Panc1 (cell line): ENCODE data around the gene ENOX1. TPM values are rescaled to one million over a fixed set of nuclear protein-coding genes. Genes with fewer than 3 reads are reported as not detected.

ENCODE experiments used
- ATAC-seq: fragments of 200-7000 bp; cut with Tn5 transposase; 2 replicates; pipeline ENCODE4 v1.9.1; 2020; ENCODE audit warnings: mild to moderate bottlenecking, moderate library complexity
- BruUV-seq: library from RNA; stranded (reverse); fragments of 400-500 nt; replicated peaks from 2 replicates; lab custom pipeline; 2021; lab: Mats Ljungman, UMichigan
- CTCF ChIA-PET: fragments of 300-600 bp; sonication (Branson Sonifier 250); formaldehyde crosslinking; loops from one replicate; lab custom pipeline; 2022; ENCODE audit warnings: antibody characterized with exemption; lab: Charles Lee
- POLR2A ChIA-PET: fragments of 300-600 bp; sonication (Branson Sonifier 250); formaldehyde crosslinking; loops from one replicate; lab custom pipeline; 2022; ENCODE audit warnings: antibody characterized with exemption; lab: Charles Lee
- DNase-seq: peaks from one replicate; pipeline ENCODE4 v3.0.0-alpha.2; 2010; ENCODE audit warnings: low read depth, low spot score
- H3K27ac ChIP-seq: 2 replicates; pipeline ENCODE4 v1.5.1; 2011; ENCODE audit warnings: mild to moderate bottlenecking, low read length, inconsistent platforms
- H3K27me3 ChIP-seq: fragments of 200-500 bp; sonication (Bioruptor generic); 2 replicates; pipeline ENCODE4 v1.6.0; 2014; ENCODE audit warnings: low read length, inconsistent platforms; ENCODE audit not compliant: control insufficient read depth, insufficient read depth
- H3K36me3 ChIP-seq: fragments of 200-500 bp; sonication (Bioruptor generic); 2 replicates; pipeline ENCODE4 v1.5.1; 2014; ENCODE audit warnings: inconsistent platforms, mild to moderate bottlenecking, low read length, moderate library complexity; ENCODE audit not compliant: control insufficient read depth, insufficient read depth
- H3K4me1 ChIP-seq: 2 replicates; pipeline ENCODE4 v1.5.1; 2011; ENCODE audit warnings: inconsistent platforms, mild to moderate bottlenecking, low read length, moderate library complexity; ENCODE audit not compliant: control insufficient read depth, insufficient read depth
- H3K4me3 ChIP-seq, 2 experiments: 2 replicates each; pipeline ENCODE4 v1.5.1; 2011 to 2012; ENCODE audit warnings: low read depth in 2 of 2, low read length in 2 of 2, mild to moderate bottlenecking in 2 of 2, inconsistent platforms in 1 of 2, moderate library complexity in 1 of 2
- H3K9me3 ChIP-seq: fragments of 200-500 bp; sonication (Bioruptor generic); 2 replicates; pipeline ENCODE4 v1.5.1; 2014; ENCODE audit warnings: low read depth, mild to moderate bottlenecking, inconsistent platforms, low read length, moderate library complexity; ENCODE audit not compliant: control insufficient read depth, insufficient read depth
- CTCF ChIP-seq: fragments of 450-650 bp; IDR thresholded peaks from 2 replicates; pipeline ENCODE4 v1.5.1; 2017; ENCODE audit warnings: mild to moderate bottlenecking
- POLR2AphosphoS5 ChIP-seq: IDR thresholded peaks from 2 replicates; pipeline ENCODE4 v1.6.1; 2012; ENCODE audit warnings: mild to moderate bottlenecking, low read depth, low read length, moderate library complexity
- SIN3A ChIP-seq: IDR thresholded peaks from 2 replicates; pipeline ENCODE4 v1.6.1; 2012; ENCODE audit warnings: low read depth, mild to moderate bottlenecking, low read length, moderate library complexity, borderline replicate concordance; ENCODE audit not compliant: insufficient read depth
- TCF7L2 ChIP-seq: IDR thresholded peaks from 2 replicates; pipeline ENCODE4 v1.6.1; 2011; ENCODE audit warnings: mild to moderate bottlenecking, low read depth, low read length, inconsistent platforms
- in situ Hi-C: cut with HindIII; loops from 2 replicates; pipeline ENCODE4 v1.10.0; 2016; ENCODE audit warnings: low sequenced_read_pairs, low pct_unique_long_range_greater_than_20kb
- intact Hi-C: fragments of 100-400 bp; cut with micrococcal nuclease; formaldehyde crosslinking; loops from one replicate; pipeline ENCODE4 v1.10.0; 2022; ENCODE audit not compliant: unreplicated experiment
- total RNA-seq: library from RNA; stranded (reverse); gene quantifications from one replicate; pipeline ENCODE4 v1.2.1, GENCODE V29; 2021; ENCODE audit not compliant: unreplicated experiment
- TF ChIP-seq, protein P1 (sequence below), 2 experiments: IDR thresholded peaks; 2 replicates each; pipeline ENCODE4 v1.6.1; 2011 to 2012; ENCODE audit warnings: low read depth in 2 of 2, control low read depth in 1 of 2, low read length in 1 of 2, mild to moderate bottlenecking in 1 of 2, moderate library complexity in 1 of 2; ENCODE audit not compliant: insufficient read depth in 1 of 2

Gene ENOX1
- total RNA-seq, 1 experiment from 2014 or later, result 0.23 TPM

- DNase-seq, result no peak
- H3K4me3 ChIP-seq, result no peak overlapping the region
- no TSS peak for BruUV-seq
- TF ChIP-seq TCF7L2 (no peak), POLR2AphosphoS5 (no peak), SIN3A (no peak), CTCF (no peak)
- TF ChIP-seq, protein P1, sequence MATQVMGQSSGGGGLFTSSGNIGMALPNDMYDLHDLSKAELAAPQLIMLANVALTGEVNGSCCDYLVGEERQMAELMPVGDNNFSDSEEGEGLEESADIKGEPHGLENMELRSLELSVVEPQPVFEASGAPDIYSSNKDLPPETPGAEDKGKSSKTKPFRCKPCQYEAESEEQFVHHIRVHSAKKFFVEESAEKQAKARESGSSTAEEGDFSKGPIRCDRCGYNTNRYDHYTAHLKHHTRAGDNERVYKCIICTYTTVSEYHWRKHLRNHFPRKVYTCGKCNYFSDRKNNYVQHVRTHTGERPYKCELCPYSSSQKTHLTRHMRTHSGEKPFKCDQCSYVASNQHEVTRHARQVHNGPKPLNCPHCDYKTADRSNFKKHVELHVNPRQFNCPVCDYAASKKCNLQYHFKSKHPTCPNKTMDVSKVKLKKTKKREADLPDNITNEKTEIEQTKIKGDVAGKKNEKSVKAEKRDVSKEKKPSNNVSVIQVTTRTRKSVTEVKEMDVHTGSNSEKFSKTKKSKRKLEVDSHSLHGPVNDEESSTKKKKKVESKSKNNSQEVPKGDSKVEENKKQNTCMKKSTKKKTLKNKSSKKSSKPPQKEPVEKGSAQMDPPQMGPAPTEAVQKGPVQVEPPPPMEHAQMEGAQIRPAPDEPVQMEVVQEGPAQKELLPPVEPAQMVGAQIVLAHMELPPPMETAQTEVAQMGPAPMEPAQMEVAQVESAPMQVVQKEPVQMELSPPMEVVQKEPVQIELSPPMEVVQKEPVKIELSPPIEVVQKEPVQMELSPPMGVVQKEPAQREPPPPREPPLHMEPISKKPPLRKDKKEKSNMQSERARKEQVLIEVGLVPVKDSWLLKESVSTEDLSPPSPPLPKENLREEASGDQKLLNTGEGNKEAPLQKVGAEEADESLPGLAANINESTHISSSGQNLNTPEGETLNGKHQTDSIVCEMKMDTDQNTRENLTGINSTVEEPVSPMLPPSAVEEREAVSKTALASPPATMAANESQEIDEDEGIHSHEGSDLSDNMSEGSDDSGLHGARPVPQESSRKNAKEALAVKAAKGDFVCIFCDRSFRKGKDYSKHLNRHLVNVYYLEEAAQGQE (IDR thresholded peaks at IDR 0.05; ENCODE audit: insufficient read depth in 1 of 2, low read depth in 2 of 2, low read length in 1 of 2), result no peak
- POLR2A ChIA-PET, result no interaction called here
- no peaks in the 10 kb centered on the region for H3K36me3 ChIP-seq
- CTCF ChIA-PET, result no interaction called here
- intact Hi-C loops, result no loop called here
- in situ Hi-C loops, result no loop called here
- ATAC-seq, result no peak
- no peak overlapping the region for H3K27ac ChIP-seq
- no peaks in the 10 kb centered on the region for H3K4me1 ChIP-seq
- H3K27me3 ChIP-seq, result no peaks in the 10 kb centered on the region
- H3K9me3 ChIP-seq, result no peaks in the 10 kb centered on the region
These were observed 225.7 kb downstream of the ENOX1 start for GRCh38 chr13:43561081-43561480.

DNA sequence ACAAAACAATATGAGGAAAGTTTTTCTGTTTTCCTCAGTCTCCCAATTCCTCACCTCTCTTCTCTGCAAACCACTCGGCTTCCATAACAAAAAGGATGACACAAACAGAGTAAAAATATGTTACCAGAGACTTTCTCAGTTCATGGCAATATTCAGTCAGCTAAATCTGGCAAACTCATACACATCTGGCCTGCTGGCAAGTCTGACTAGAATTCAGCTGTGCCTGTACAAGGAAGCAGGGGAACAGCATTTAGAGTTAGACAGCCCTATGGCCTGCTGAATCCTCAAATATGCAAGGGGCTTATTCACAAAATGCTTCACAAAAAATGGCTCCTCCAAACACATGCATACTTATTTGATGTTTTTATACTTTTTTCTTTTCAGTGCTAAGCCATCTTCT lies 227.8 kb downstream of the ENOX1 start:
- Histone ChIP-seq H3K4me3 (no peak overlapping the region), H3K27me3 (no peaks in the 10 kb centered on the region), H3K27ac (no peak overlapping the region), H3K36me3 (no peaks in the 10 kb centered on the region), H3K9me3 (no peaks in the 10 kb centered on the region), H3K4me1 (no peaks in the 10 kb centered on the region)
- ATAC-seq (no peak), DNase-seq (no peak)
- TF ChIP-seq SIN3A (no peak), POLR2AphosphoS5 (no peak), CTCF (no peak), TCF7L2 (no peak)
- TF ChIP-seq, protein P1 (IDR thresholded peaks at IDR 0.05; ENCODE audit: insufficient read depth in 1 of 2, low read depth in 2 of 2, low read length in 1 of 2), result no peak
- ChIA-PET CTCF (no interaction called here), POLR2A (no interaction called here)
- no TSS peak for BruUV-seq
- in situ Hi-C loops, result no loop called here
- intact Hi-C loops, result no loop called here
